ENCODE results near the gene GBP6. TPM values are rescaled to one million over a fixed set of nuclear protein-coding genes. Genes with fewer than 3 reads are reported as not detected.

The GBP6 gene
- total RNA-seq, 1 donor from 2014 or later = not detected

GRCh38 chr1:89351597-89352311 is 12.1 kb upstream of the GBP6 start:
- no peak for DNase-seq (ENCODE audit: extremely low spot score, unreplicated experiment)
- Mint-ChIP-seq H3K27ac (ENCODE audit: unreplicated experiment) (no peak overlapping the region), H3K36me3 (ENCODE audit: unreplicated experiment) (no peaks in the 10 kb centered on the region), H3K27me3 (ENCODE audit: unreplicated experiment) (peaks cover 11% of the 10 kb centered on the region), H3K4me1 (ENCODE audit: unreplicated experiment) (no peaks in the 10 kb centered on the region), H3K9me3 (ENCODE audit: unreplicated experiment) (no peaks in the 10 kb centered on the region), H3K4me3 (ENCODE audit: unreplicated experiment) (no peak overlapping the region)
- TF ChIP-seq CTCF (IDR thresholded peaks at IDR 0.05) = no peak

- no peak for TF ChIP-seq CTCF (IDR thresholded peaks at IDR 0.05)
- Mint-ChIP-seq H3K9me3 (ENCODE audit: unreplicated experiment) (no peaks in the 10 kb centered on the region), H3K36me3 (ENCODE audit: unreplicated experiment) (no peaks in the 10 kb centered on the region), H3K4me3 (ENCODE audit: unreplicated experiment) (no peak overlapping the region), H3K4me1 (ENCODE audit: unreplicated experiment) (no peaks in the 10 kb centered on the region), H3K27me3 (ENCODE audit: unreplicated experiment) (peaks cover 11% of the 10 kb centered on the region), H3K27ac (ENCODE audit: unreplicated experiment) (no peak overlapping the region)
- DNase-seq (ENCODE audit: extremely low spot score, unreplicated experiment) = no peak
Observed at GRCh38 chr1:89352421-89352820, 11.4 kb upstream of the GBP6 start.

GRCh38 chr1:89354205-89354604 is 9.7 kb upstream of the GBP6 start:
- Mint-ChIP-seq H3K27me3 (ENCODE audit: unreplicated experiment) (peaks cover 14% of the 10 kb centered on the region), H3K9me3 (ENCODE audit: unreplicated experiment) (no peaks in the 10 kb centered on the region), H3K4me1 (ENCODE audit: unreplicated experiment) (peaks cover 2% of the 10 kb centered on the region), H3K4me3 (ENCODE audit: unreplicated experiment) (no peak overlapping the region), H3K36me3 (ENCODE audit: unreplicated experiment) (no peaks in the 10 kb centered on the region), H3K27ac (ENCODE audit: unreplicated experiment) (no peak overlapping the region)
- TF ChIP-seq CTCF (IDR thresholded peaks at IDR 0.05) = no peak
- DNase-seq (ENCODE audit: extremely low spot score, unreplicated experiment) = no peak

GRCh38 chr1:89355056-89355455 is 8.8 kb upstream of the GBP6 start:
- H3K27me3 Mint-ChIP-seq (ENCODE audit: unreplicated experiment) = peaks cover 15% of the 10 kb centered on the region
- no peak for DNase-seq (ENCODE audit: extremely low spot score, unreplicated experiment)
- no peak overlapping the region for H3K4me3 Mint-ChIP-seq (ENCODE audit: unreplicated experiment)
- no peaks in the 10 kb centered on the region for H3K36me3 Mint-ChIP-seq (ENCODE audit: unreplicated experiment)
- H3K4me1 Mint-ChIP-seq (ENCODE audit: unreplicated experiment) = peaks cover 2% of the 10 kb centered on the region
- no peaks in the 10 kb centered on the region for H3K9me3 Mint-ChIP-seq (ENCODE audit: unreplicated experiment)
- H3K27ac Mint-ChIP-seq (ENCODE audit: unreplicated experiment) = no peak overlapping the region
- TF ChIP-seq CTCF (IDR thresholded peaks at IDR 0.05) = no peak

- Mint-ChIP-seq H3K27ac (ENCODE audit: unreplicated experiment) (no peak overlapping the region), H3K36me3 (ENCODE audit: unreplicated experiment) (no peaks in the 10 kb centered on the region), H3K4me1 (ENCODE audit: unreplicated experiment) (peaks cover 2% of the 10 kb centered on the region), H3K4me3 (ENCODE audit: unreplicated experiment) (no peak overlapping the region), H3K9me3 (ENCODE audit: unreplicated experiment) (no peaks in the 10 kb centered on the region), H3K27me3 (ENCODE audit: unreplicated experiment) (peaks cover 20% of the 10 kb centered on the region)
- no peak for TF ChIP-seq CTCF (IDR thresholded peaks at IDR 0.05)
- no peak for DNase-seq (ENCODE audit: extremely low spot score, unreplicated experiment)
Observed at GRCh38 chr1:89356658-89357400, 7.0 kb upstream of the GBP6 start.

Data from osteocyte (in vitro differentiated cells).